GM18951 (cell line): Measurements from ENCODE around the gene ZBED4.

Source experiments
- POLR2A ChIP-seq: IDR thresholded peaks from 4 replicates; pipeline ENCODE4 v1.6.1; 2011; ENCODE audit warnings: mild to moderate bottlenecking; ENCODE audit not compliant: insufficient read length, insufficient read depth; ENCODE audit errors: extremely low read depth
- in situ Hi-C: fragments of 300-500 bp; cut with MboI; formaldehyde crosslinking; loops from one replicate; pipeline ENCODE4 v1.12.0; 2022; ENCODE audit warnings: low sequenced_read_pairs, mixed read lengths, inconsistent platforms; ENCODE audit not compliant: unreplicated experiment

The ZBED4 gene

GRCh38 chr22:49853981-49854831 is 562 bp downstream of the ZBED4 start:
- in situ Hi-C loops, result no loop called here
- TF ChIP-seq POLR2A, result no peak

DNA sequence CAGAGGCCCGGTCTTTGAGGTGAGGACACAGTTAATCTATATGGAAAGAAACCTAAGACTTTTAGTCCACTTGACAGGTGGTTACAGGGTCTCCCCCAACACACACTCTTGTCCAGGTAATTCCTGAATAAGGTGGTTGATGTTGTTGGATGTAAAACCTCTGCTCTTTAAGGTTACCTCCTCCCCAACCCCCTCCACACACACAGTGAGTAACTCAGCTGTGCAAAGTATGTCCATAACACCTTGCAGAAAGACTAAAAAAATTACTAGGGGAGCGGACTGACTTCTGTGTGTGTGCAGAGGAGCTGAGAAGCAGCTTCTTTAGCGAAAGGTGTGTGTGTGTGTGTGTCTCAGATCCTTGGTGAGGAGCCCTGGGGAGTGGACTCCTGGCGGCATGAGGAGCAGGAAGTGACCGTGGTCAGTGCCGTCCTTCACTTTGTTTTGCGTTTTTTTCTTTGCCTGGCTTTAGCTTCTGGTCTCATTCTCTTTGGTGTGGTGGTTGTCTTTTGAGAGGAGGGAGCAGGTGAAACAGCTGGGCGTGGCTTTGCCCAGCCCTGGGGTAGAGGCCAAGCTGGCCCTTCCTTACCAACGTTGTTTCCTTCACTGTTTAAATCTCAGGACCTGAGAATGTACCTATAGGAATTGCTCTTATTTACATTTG is 1.7 kb downstream of the ZBED4 start:
- in situ Hi-C loops, result no loop called here
- no peak for TF ChIP-seq POLR2A

DNA sequence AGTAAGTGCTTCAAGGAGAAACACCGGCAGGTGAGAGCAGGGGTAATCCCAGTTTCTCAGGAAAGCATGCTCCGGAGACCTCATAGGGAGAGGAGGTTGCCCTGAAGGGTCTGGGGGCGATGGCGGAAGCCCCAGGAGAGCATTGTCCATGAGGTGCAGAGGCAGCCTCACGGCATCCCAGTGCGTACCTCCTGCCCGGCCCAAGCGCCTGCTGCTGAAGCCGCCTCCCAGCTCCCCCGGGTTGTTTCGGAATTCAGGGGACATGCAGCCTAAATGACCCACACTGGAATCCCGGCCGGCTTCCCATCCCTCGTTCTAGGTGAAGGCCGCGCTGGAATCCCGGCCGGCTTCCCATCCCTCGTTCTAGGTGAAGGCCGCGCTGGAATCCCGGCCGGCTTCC is 2.7 kb downstream of the ZBED4 start:
- in situ Hi-C loops, result no loop called here
- no peak for TF ChIP-seq POLR2A

- no peak for TF ChIP-seq POLR2A
- in situ Hi-C loops, result no loop called here
Observed at GRCh38 chr22:49856766-49857618, 3.3 kb downstream of the ZBED4 start.

DNA sequence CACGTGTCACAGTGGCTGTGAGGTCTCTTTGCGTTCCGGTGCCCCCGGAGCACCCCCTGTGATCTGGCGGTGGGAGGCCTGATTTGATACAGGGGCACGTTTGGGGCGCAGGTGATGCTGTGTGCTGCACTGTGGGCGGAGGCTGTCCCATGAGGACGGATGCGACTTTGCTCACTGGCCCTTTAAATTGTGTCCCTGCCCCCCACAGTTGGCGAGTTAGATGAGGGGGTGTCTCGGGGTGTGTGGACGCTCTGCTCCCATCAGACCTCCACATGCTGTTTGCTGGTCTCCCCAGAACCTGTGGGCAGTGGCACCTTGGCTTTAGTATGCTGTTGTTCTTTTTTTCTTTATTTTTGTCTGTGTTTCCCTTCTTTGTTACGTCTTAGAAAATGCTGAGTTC is 5.2 kb downstream of the ZBED4 start:
- in situ Hi-C loops, result no loop called here
- no peak for TF ChIP-seq POLR2A

- in situ Hi-C loops, result no loop called here
- no peak for TF ChIP-seq POLR2A
Observed at GRCh38 chr22:49861642-49862495, 8.2 kb downstream of the ZBED4 start.

GRCh38 chr22:49862496-49862776 is 8.8 kb downstream of the ZBED4 start:
- in situ Hi-C loops, result no loop called here
- no peak for TF ChIP-seq POLR2A

DNA sequence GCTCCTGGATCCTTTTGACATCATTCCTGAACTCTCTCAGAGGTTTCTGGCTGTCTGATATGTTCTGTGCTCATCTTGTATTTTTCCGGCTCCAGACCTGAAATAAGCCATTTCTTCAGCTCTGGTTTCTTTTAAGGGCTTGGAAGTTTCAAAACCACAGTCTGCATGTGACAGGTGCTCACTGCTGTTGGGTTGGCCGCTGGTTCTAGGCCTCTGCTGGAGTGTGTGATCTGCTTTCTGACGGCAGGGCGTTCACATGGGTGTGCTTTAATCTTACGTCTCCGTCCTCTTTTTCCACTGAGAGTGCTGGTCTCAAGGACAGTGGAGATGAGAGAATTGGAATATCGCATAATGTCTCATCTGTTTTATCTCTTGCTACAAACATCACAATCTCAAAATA is 10.3 kb downstream of the ZBED4 start:
- in situ Hi-C loops, result no loop called here
- TF ChIP-seq POLR2A, result no peak

GRCh38 chr22:49865156-49865555 is 11.5 kb downstream of the ZBED4 start:
- no peak for TF ChIP-seq POLR2A
- in situ Hi-C loops, result no loop called here

DNA sequence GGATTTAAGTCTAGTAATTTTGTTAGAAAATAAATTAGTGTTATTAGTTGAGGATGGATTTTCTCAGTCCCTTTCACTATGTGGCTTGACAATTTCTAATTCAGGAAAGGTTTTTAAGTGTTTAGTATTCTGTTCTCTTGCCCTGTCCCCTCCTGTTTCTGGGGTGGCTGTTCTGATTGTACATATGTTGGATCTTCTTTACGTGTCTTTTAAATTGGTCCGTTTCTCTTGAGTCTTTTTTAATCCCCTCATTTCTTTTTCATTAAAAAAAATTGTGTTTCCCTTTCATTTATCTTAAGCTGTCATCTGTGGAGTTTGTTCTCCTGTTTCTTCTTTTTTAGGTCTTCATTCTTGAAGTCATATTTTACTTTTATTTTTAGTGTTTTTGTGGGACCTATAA is 12.5 kb downstream of the ZBED4 start:
- in situ Hi-C loops, result no loop called here
- no peak for TF ChIP-seq POLR2A

DNA sequence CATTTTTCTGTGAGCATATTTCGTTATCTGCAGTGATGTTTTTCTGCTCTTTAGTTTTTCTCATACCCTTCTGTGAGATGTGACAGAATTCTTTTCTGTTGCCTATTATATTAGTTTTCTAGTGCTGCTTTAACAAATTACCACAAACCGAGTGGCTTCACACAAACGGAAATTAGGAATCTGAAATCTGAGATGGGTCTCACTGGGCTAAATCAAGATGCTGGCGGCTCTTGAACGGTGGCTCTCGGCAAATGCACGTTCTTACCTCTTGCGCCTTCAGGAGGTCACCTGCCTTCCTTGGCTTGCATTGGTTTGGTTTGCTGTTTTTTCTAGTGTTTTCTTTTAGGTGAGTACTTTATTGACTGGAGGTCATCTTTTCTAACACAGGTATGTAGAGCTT is 13.0 kb downstream of the ZBED4 start:
- in situ Hi-C loops, result no loop called here
- TF ChIP-seq POLR2A, result no peak

GRCh38 chr22:49867303-49868265 is 13.9 kb downstream of the ZBED4 start:
- in situ Hi-C loops, result no loop called here
- no peak for TF ChIP-seq POLR2A
